OCI-LY7 (cell line): ENCODE measurements around the gene UNC13A.

Source experiments
- EZH2phosphoT487 ChIP-seq: fragments of 200-600 bp; sonication (generic); IDR thresholded peaks from 2 replicates; pipeline ENCODE4 v1.6.1; 2018; ENCODE audit warnings: low read depth, borderline replicate concordance, mild to moderate bottlenecking, mixed run types, antibody characterized with exemption, low read length, moderate library complexity, mixed read lengths
- TF ChIP-seq, protein P1 (sequence below): fragments of 200-600 bp; sonication (generic); conservative IDR thresholded peaks from 2 replicates; pipeline ENCODE4 v1.5.1; 2014; ENCODE audit warnings: mild to moderate bottlenecking, antibody characterized with exemption, low read length, moderate library complexity, mixed read lengths

DNA sequence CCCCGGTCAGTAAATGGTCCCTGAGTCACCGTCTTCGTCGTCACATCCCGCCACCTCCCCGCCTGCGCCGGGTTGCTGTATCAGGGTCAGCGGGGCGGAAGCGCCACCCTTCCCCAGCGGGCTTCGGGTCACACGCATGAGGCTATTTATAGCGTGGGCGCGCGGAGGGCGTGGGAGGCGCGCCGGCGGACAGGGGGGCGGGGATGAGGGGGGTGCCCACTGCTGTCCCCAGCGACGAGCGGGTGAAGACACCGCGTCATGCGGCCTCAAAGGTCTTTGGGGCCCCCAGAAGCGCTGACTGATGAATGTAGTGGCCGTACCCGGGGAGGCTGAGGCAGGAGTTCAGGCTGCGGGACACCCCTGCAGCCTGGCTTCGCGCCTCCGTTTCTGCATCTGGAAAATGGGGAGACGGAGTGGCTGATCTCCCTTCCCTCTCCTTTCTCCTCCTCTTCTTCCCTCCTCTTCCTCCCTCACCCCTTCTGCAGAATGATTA lies 7.9 kb downstream of the UNC13A start:
- TF ChIP-seq, protein P1, sequence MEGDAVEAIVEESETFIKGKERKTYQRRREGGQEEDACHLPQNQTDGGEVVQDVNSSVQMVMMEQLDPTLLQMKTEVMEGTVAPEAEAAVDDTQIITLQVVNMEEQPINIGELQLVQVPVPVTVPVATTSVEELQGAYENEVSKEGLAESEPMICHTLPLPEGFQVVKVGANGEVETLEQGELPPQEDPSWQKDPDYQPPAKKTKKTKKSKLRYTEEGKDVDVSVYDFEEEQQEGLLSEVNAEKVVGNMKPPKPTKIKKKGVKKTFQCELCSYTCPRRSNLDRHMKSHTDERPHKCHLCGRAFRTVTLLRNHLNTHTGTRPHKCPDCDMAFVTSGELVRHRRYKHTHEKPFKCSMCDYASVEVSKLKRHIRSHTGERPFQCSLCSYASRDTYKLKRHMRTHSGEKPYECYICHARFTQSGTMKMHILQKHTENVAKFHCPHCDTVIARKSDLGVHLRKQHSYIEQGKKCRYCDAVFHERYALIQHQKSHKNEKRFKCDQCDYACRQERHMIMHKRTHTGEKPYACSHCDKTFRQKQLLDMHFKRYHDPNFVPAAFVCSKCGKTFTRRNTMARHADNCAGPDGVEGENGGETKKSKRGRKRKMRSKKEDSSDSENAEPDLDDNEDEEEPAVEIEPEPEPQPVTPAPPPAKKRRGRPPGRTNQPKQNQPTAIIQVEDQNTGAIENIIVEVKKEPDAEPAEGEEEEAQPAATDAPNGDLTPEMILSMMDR, result no peak
- TF ChIP-seq EZH2phosphoT487, result no peak
